HEK293T (cell line): ENCODE data around the gene PI16.

ENCODE experiments used
- CTCF ChIA-PET: fragments of 350-600 bp; formaldehyde crosslinking; extraction: SDS; loops from one replicate; lab custom pipeline; 2021; ENCODE audit warnings: antibody characterized with exemption, inconsistent platforms; lab: Yijun Ruan, JAX
- POLR2A ChIA-PET: fragments of 350-600 bp; formaldehyde crosslinking; extraction: SDS; loops from one replicate; lab custom pipeline; 2020; ENCODE audit warnings: antibody characterized with exemption, inconsistent platforms; lab: Yijun Ruan, JAX
- DNase-seq: peaks from one replicate; pipeline ENCODE4 v3.0.0; 2012; ENCODE audit warnings: mixed read lengths; ENCODE audit errors: extremely low spot score
- ARNT ChIP-seq: fragments of 450-650 bp; IDR thresholded peaks from 2 replicates; pipeline ENCODE4 v1.6.1; 2017; ENCODE audit warnings: mild to moderate bottlenecking
- BHLHE40 ChIP-seq: fragments of 450-650 bp; IDR thresholded peaks from 2 replicates; pipeline ENCODE4 v1.6.1; 2016; ENCODE audit warnings: mild to moderate bottlenecking, moderate library complexity, borderline replicate concordance
- CTBP1 ChIP-seq: fragments of 450-650 bp; IDR thresholded peaks from 2 replicates; pipeline ENCODE4 v1.6.1; 2016; ENCODE audit warnings: borderline replicate concordance
- ELF4 ChIP-seq: fragments of 450-650 bp; IDR thresholded peaks from 2 replicates; pipeline ENCODE4 v1.6.1; 2017; ENCODE audit warnings: antibody characterized with exemption
- FOXA1 ChIP-seq: fragments of 450-650 bp; IDR thresholded peaks from 2 replicates; pipeline ENCODE4 v1.6.1; 2016; ENCODE audit warnings: mild to moderate bottlenecking
- FOXK2 ChIP-seq: fragments of 450-650 bp; IDR thresholded peaks from 2 replicates; pipeline ENCODE4 v1.6.1; 2016; ENCODE audit warnings: mild to moderate bottlenecking
- FOXM1 ChIP-seq: fragments of 450-650 bp; IDR thresholded peaks from 2 replicates; pipeline ENCODE4 v1.6.1; 2017; ENCODE audit warnings: mild to moderate bottlenecking, borderline replicate concordance
- HDGF ChIP-seq: fragments of 450-650 bp; IDR thresholded peaks from 2 replicates; pipeline ENCODE4 v1.6.1; 2017; ENCODE audit warnings: antibody characterized with exemption, borderline replicate concordance
- L3MBTL2 ChIP-seq: fragments of 450-650 bp; conservative IDR thresholded peaks from 2 replicates; pipeline ENCODE4 v1.6.1; 2016; ENCODE audit warnings: mild to moderate bottlenecking
- LEF1 ChIP-seq: fragments of 450-650 bp; IDR thresholded peaks from 2 replicates; pipeline ENCODE4 v1.6.1; 2017; ENCODE audit warnings: mild to moderate bottlenecking, borderline replicate concordance
- NFRKB ChIP-seq: fragments of 450-650 bp; IDR thresholded peaks from 2 replicates; pipeline ENCODE4 v1.6.1; 2016; ENCODE audit warnings: mild to moderate bottlenecking, moderate library complexity
- PKNOX1 ChIP-seq: fragments of 450-650 bp; IDR thresholded peaks from 2 replicates; pipeline ENCODE4 v1.6.1; 2016
- SP1 ChIP-seq: fragments of 450-650 bp; IDR thresholded peaks from 2 replicates; pipeline ENCODE4 v1.6.1; 2017
- SUZ12 ChIP-seq: fragments of 450-650 bp; IDR thresholded peaks from 2 replicates; pipeline ENCODE4 v1.6.1; 2016; ENCODE audit warnings: mild to moderate bottlenecking
- TARDBP ChIP-seq: fragments of 450-650 bp; IDR thresholded peaks from 2 replicates; pipeline ENCODE4 v1.6.1; 2016
- ZNF384 ChIP-seq: fragments of 450-650 bp; IDR thresholded peaks from 2 replicates; pipeline ENCODE4 v1.6.1; 2016

The PI16 gene

GRCh38 chr6:37013516-37014491, 59.3 kb downstream of the PI16 start:
- POLR2A ChIA-PET: no interaction called here
- no peak for DNase-seq
- TF ChIP-seq BHLHE40 (no peak), ARNT (no peak), LEF1 (no peak), L3MBTL2 (no peak), CTBP1 (no peak), ZNF384 (no peak), ELF4 (no peak), SP1 (no peak), PKNOX1 (no peak), HDGF (no peak), FOXM1 (no peak), SUZ12 (no peak), TARDBP (no peak), NFRKB (no peak), FOXA1 (no peak), FOXK2 (no peak)
- CTCF ChIA-PET: no interaction called here
